SK-N-SH (cell line): ENCODE results near the gene SHISA8. TPM values are rescaled to one million over a fixed set of nuclear protein-coding genes. Genes with fewer than 3 reads are reported as not detected.

Experiments
- CTCF ChIA-PET: fragments of 300-600, 350-600 bp; formaldehyde crosslinking; extraction: SDS; loops from one replicate; lab custom pipeline; 2021; lab: Yijun Ruan, JAX
- POLR2A ChIA-PET: fragments of 350-600 bp; sonication (Branson Sonifier 250); formaldehyde crosslinking; extraction: SDS; loops from one replicate; lab custom pipeline; 2020; ENCODE audit warnings: antibody characterized with exemption, inconsistent platforms; lab: Yijun Ruan, JAX
- DNase-seq: peaks from one replicate; pipeline ENCODE4 v3.0.0; 2012
- H2AFZ ChIP-seq: fragments of 200-600 bp; sonication (generic); 2 replicates; pipeline ENCODE4 v1.8.1; 2016; ENCODE audit warnings: antibody characterized with exemption, mild to moderate bottlenecking, low read depth
- H3F3A ChIP-seq: fragments of 200-600 bp; sonication (generic); replicated peaks from 2 replicates; pipeline ENCODE3; 2016; ENCODE audit warnings: antibody characterized with exemption, mild to moderate bottlenecking; ENCODE audit not compliant: insufficient read depth
- H3K27ac ChIP-seq, 2 experiments: fragments of 200-500 bp in 1 of 2; fragments of 200-600 bp in 1 of 2; sonication (Bioruptor generic) in 1 of 2; sonication (generic), shearing (Covaris generic) in 1 of 2; 2 replicates each; pipeline versions ENCODE4 v1.5.1 to v1.6.1; 2014 to 2016; ENCODE audit warnings: low read depth in 2 of 2, inconsistent platforms in 1 of 2, low read length in 1 of 2, mild to moderate bottlenecking in 1 of 2, mixed read lengths in 1 of 2
- H3K27me3 ChIP-seq: fragments of 200-600 bp; sonication (generic), shearing (Covaris generic); 2 replicates; pipeline ENCODE4 v1.6.1; 2016; ENCODE audit warnings: mixed run types; ENCODE audit not compliant: insufficient read depth
- H3K36me3 ChIP-seq, 2 experiments: fragments of 200-500 bp in 1 of 2; fragments of 200-600 bp in 1 of 2; sonication (Bioruptor generic) in 1 of 2; sonication (generic) in 1 of 2; replicated peaks in 1 of 2; 2 replicates each; pipeline versions ENCODE3 to v1.5.1; 2014 to 2016; ENCODE audit warnings: low read length in 1 of 2, mild to moderate bottlenecking in 1 of 2; ENCODE audit not compliant: insufficient read depth in 2 of 2, control insufficient read depth in 1 of 2
- H3K4me1 ChIP-seq, 2 experiments: fragments of 200-500 bp in 1 of 2; fragments of 200-600 bp in 1 of 2; sonication (Bioruptor generic) in 1 of 2; sonication (generic), shearing (Covaris generic) in 1 of 2; 2 replicates each; pipeline versions ENCODE4 v1.5.1 to v1.6.1; 2014 to 2016; ENCODE audit warnings: low read depth in 1 of 2, low read length in 1 of 2, mixed run types in 1 of 2; ENCODE audit not compliant: insufficient read depth in 2 of 2, control insufficient read depth in 1 of 2
- H3K4me2 ChIP-seq: fragments of 200-600 bp; sonication (generic), shearing (Covaris generic); 2 replicates; pipeline ENCODE4 v1.6.1; 2017; ENCODE audit warnings: mixed run types
- H3K4me3 ChIP-seq, 2 experiments: fragments of 200-500 bp in 1 of 2; fragments of 200-600 bp in 1 of 2; sonication (Bioruptor generic) in 1 of 2; sonication (generic), shearing (Covaris generic) in 1 of 2; 2 replicates each; pipeline versions ENCODE4 v1.5.1 to v1.8.1; 2014 to 2016; ENCODE audit warnings: low read depth in 2 of 2, inconsistent platforms in 1 of 2, low read length in 1 of 2, mild to moderate bottlenecking in 1 of 2, mixed read lengths in 1 of 2, moderate library complexity in 1 of 2
- H3K79me2 ChIP-seq: fragments of 200-600 bp; sonication (generic); 2 replicates; pipeline ENCODE4 v1.8.1; 2017; ENCODE audit warnings: mild to moderate bottlenecking; ENCODE audit not compliant: insufficient read depth
- H3K9ac ChIP-seq: fragments of 200-600 bp; sonication (generic); 2 replicates; pipeline ENCODE4 v1.6.1; 2017; ENCODE audit warnings: mixed run types
- H3K9me2 ChIP-seq: fragments of 200-600 bp; sonication (generic); 2 replicates; pipeline ENCODE4 v1.6.1; 2017; ENCODE audit warnings: mixed run types
- H3K9me3 ChIP-seq: fragments of 200-600 bp; sonication (generic); 2 replicates; pipeline ENCODE4 v1.6.1; 2017; ENCODE audit warnings: mixed run types, mild to moderate bottlenecking, moderate library complexity
- H4K20me1 ChIP-seq: fragments of 200-600 bp; sonication (generic); 2 replicates; pipeline ENCODE4 v1.6.1; 2017; ENCODE audit warnings: mild to moderate bottlenecking, mixed run types; ENCODE audit not compliant: insufficient read depth
- CHD2 ChIP-seq: fragments of 150-350 bp; IDR thresholded peaks from 2 replicates; pipeline ENCODE4 v1.6.1; 2018; ENCODE audit warnings: low read length; ENCODE audit not compliant: partially characterized antibody
- CTCF ChIP-seq: fragments of 200-600 bp; sonication (generic); IDR thresholded peaks from 2 replicates; pipeline ENCODE4 v1.6.1; 2017; ENCODE audit warnings: antibody characterized with exemption, mild to moderate bottlenecking, moderate library complexity
- ELF1 ChIP-seq: IDR thresholded peaks from 2 replicates; pipeline ENCODE4 v1.4.0; 2012
- EZH2phosphoT487 ChIP-seq: fragments of 200-600 bp; sonication (generic); IDR thresholded peaks from 2 replicates; pipeline ENCODE4 v1.6.1; 2017; ENCODE audit warnings: low read depth, mixed run types, mild to moderate bottlenecking, antibody characterized with exemption, moderate library complexity, borderline replicate concordance
- FOSL2 ChIP-seq: IDR thresholded peaks from 2 replicates; pipeline ENCODE4 v1.4.0; 2012; ENCODE audit warnings: low read depth, mild to moderate bottlenecking, moderate library complexity, borderline replicate concordance
- FOXJ3 ChIP-seq: sonication (generic); formaldehyde crosslinking; IDR thresholded peaks from 2 replicates; pipeline ENCODE4 v1.5.1; 2020; ENCODE audit warnings: mild to moderate bottlenecking, missing genetic modification reagents
- FOXM1 ChIP-seq: IDR thresholded peaks from 2 replicates; pipeline ENCODE4 v1.4.0; 2012; ENCODE audit warnings: low read depth, mild to moderate bottlenecking
- GABPA ChIP-seq: IDR thresholded peaks from 2 replicates; pipeline ENCODE4 v1.4.0; 2012; ENCODE audit warnings: low read depth, mild to moderate bottlenecking
- MAX ChIP-seq: IDR thresholded peaks from 2 replicates; pipeline ENCODE4 v1.4.0; 2012; ENCODE audit warnings: low read depth
- MXI1 ChIP-seq: IDR thresholded peaks from 2 replicates; pipeline ENCODE4 v1.6.1; 2012; ENCODE audit warnings: mild to moderate bottlenecking, low read depth, low read length, improper control_type of control experiment
- NRF1 ChIP-seq: IDR thresholded peaks from 2 replicates; pipeline ENCODE4 v1.6.1; 2012; ENCODE audit warnings: low read depth, mild to moderate bottlenecking, low read length
- RCOR1 ChIP-seq: fragments of 150-350 bp; IDR thresholded peaks from 2 replicates; pipeline ENCODE4 v1.6.1; 2017; ENCODE audit warnings: antibody characterized with exemption, low read length
- REST ChIP-seq: IDR thresholded peaks from 2 replicates; pipeline ENCODE4 v1.6.1; 2012; ENCODE audit warnings: mild to moderate bottlenecking, low read depth, low read length, moderate library complexity
- RXRA ChIP-seq: IDR thresholded peaks from 2 replicates; pipeline ENCODE4 v1.4.0; 2012; ENCODE audit warnings: low read depth, mild to moderate bottlenecking, borderline replicate concordance
- SIN3A ChIP-seq: IDR thresholded peaks from 2 replicates; pipeline ENCODE4 v1.6.1; 2012; ENCODE audit warnings: low read depth, mild to moderate bottlenecking, low read length, moderate library complexity, borderline replicate concordance
- SMC3 ChIP-seq: IDR thresholded peaks from 2 replicates; pipeline ENCODE4 v1.6.1; 2012; ENCODE audit warnings: low read depth, low read length, improper control_type of control experiment
- TCF12 ChIP-seq: IDR thresholded peaks from 2 replicates; pipeline ENCODE4 v1.4.0; 2012
- YY1 ChIP-seq: IDR thresholded peaks from 2 replicates; pipeline ENCODE4 v1.4.0; 2012; ENCODE audit warnings: low read depth, mild to moderate bottlenecking
- WGBS: methylation state at CpG from one replicate; pipeline ENCODE4 v1.1.6; 2017; ENCODE audit warnings: low lambda C conversion rate; 5-methylcytosine and 5-hydroxymethylcytosine counted together
- polyA plus RNA-seq, 3 experiments: library from polyadenylated mRNA; depleted of rRNA; stranded (reverse); fragments of >200 nt; gene quantifications; 2 replicates each; pipeline ENCODE4 v1.2.3, GENCODE V29; 2012
- TF ChIP-seq, protein P1 (sequence below): IDR thresholded peaks from 2 replicates; pipeline ENCODE4 v1.4.0; 2012; ENCODE audit warnings: low read depth, borderline replicate concordance
- TF ChIP-seq, protein P2 (sequence below): fragments of 150-350 bp; IDR thresholded peaks from 2 replicates; pipeline ENCODE4 v1.6.1; 2017; ENCODE audit warnings: antibody characterized with exemption, low read length, low read depth, borderline replicate concordance

SHISA8 gene
- polyA plus RNA-seq, 1 of the 3 experiments (the other 2 are of a cell fraction), result not detected

GRCh38 chr22:41885516-41885915 is 29.4 kb downstream of the SHISA8 start (continued):
- TF ChIP-seq, protein P1, sequence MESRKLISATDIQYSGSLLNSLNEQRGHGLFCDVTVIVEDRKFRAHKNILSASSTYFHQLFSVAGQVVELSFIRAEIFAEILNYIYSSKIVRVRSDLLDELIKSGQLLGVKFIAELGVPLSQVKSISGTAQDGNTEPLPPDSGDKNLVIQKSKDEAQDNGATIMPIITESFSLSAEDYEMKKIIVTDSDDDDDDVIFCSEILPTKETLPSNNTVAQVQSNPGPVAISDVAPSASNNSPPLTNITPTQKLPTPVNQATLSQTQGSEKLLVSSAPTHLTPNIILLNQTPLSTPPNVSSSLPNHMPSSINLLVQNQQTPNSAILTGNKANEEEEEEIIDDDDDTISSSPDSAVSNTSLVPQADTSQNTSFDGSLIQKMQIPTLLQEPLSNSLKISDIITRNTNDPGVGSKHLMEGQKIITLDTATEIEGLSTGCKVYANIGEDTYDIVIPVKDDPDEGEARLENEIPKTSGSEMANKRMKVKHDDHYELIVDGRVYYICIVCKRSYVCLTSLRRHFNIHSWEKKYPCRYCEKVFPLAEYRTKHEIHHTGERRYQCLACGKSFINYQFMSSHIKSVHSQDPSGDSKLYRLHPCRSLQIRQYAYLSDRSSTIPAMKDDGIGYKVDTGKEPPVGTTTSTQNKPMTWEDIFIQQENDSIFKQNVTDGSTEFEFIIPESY, result no peak
- TF ChIP-seq, all 33 proteins: peak for 0

- H3K9me3 ChIP-seq, result no peaks in the 10 kb centered on the region
- no peaks in the 10 kb centered on the region for H4K20me1 ChIP-seq
- ChIA-PET POLR2A (interaction anchor here (0.6 kb wide), 1 partner anchor 47 kb away, joined by 3 read pairs; no protein-coding TSS in a partner anchor), CTCF (no interaction called here)
- H3K27me3 ChIP-seq, result no peaks in the 10 kb centered on the region
- peaks cover 0 to 9% of the 10 kb centered on the region in 2 experiments for H3K36me3 ChIP-seq
- TF ChIP-seq TCF12, result no peak
- no peak for TF ChIP-seq MAX
- no peak for TF ChIP-seq ELF1
- TF ChIP-seq, protein P2, sequence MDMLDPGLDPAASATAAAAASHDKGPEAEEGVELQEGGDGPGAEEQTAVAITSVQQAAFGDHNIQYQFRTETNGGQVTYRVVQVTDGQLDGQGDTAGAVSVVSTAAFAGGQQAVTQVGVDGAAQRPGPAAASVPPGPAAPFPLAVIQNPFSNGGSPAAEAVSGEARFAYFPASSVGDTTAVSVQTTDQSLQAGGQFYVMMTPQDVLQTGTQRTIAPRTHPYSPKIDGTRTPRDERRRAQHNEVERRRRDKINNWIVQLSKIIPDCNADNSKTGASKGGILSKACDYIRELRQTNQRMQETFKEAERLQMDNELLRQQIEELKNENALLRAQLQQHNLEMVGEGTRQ, result no peak
- no peak for TF ChIP-seq NRF1
- no peak for TF ChIP-seq RXRA
- TF ChIP-seq SMC3, result no peak
- TF ChIP-seq REST, result no peak
- no peak for TF ChIP-seq YY1
- TF ChIP-seq CTCF, result no peak
- TF ChIP-seq GABPA, result no peak
- TF ChIP-seq CHD2, result no peak
- no peak for TF ChIP-seq MXI1
- TF ChIP-seq FOXM1, result no peak
- TF ChIP-seq FOXJ3 (CRISPR knock-in tag), result no peak
- TF ChIP-seq EZH2phosphoT487, result no peak
- TF ChIP-seq SIN3A, result no peak
- TF ChIP-seq, protein P1, result no peak
- no peak for TF ChIP-seq RCOR1
- no peak for TF ChIP-seq FOSL2
- H3K9me2 ChIP-seq, result no peaks in the 10 kb centered on the region
- no peak overlapping the region for H2AFZ ChIP-seq
- no peak overlapping the region for H3K9ac ChIP-seq
- H3K4me1 ChIP-seq, result no peaks in the 10 kb centered on the region
- H3K4me2 ChIP-seq, result no peak overlapping the region
- no peaks in the 10 kb centered on the region for H3F3A ChIP-seq
- no peak overlapping the region for H3K27ac ChIP-seq
- 100% methylated on average over 1 of the region's 2 CpGs for WGBS
- H3K4me3 ChIP-seq, result no peak overlapping the region
- no peaks in the 10 kb centered on the region for H3K79me2 ChIP-seq
- DNase-seq, result no peak
These were observed 29.8 kb downstream of the SHISA8 start for GRCh38 chr22:41885116-41885515.
